Pancreas (tissue), 8 donors: ENCODE measurements around the gene HAND2. TPM values are rescaled to one million over a fixed set of nuclear protein-coding genes. Genes with fewer than 3 reads are reported as not detected.

ENCODE experiments used
- polyA plus RNA-seq, 2 donors: library from polyadenylated mRNA; stranded (reverse); fragments of 200-250 nt; gene quantifications; one replicate each; pipeline ENCODE4 v1.2.3, GENCODE V29; 2013
- total RNA-seq, 6 donors: library from RNA; stranded (reverse); fragmentation: NEBNext Ultra II Directional in 4 of 6; extraction: Animal tissue kit (Norgen Biotek cat#: 25700) in 4 of 6; gene quantifications; one replicate each; pipeline versions ENCODE4 v1.2.1 to v1.2.4, GENCODE V29; 2021 to 2023
- donor health status: healthy with polysubstance abuse.
- donor health status: DM: no; HTN: no; CAD: no; lungs with moderate emphysema.
- donor health status: DM: no; HTN: no; CAD: no.
- donor health status: Bipolar disorder and iron deficiency.
- donor health status: DM: yes; HTN: yes; CAD: no.
- donor health status: DM: no; HTN: no; CAD: no.
- donor health status: DM: no; HTN: no; CAD: no.
- donor health status: DM: yes; HTN: yes; CAD: no.

Gene HAND2
- total and polyA plus RNA-seq, 8 donors = 1.7 to 11.4 (median 3.5) TPM

Other genes with a start within 250 kb of the HAND2 start
- gene HMGB2, start 195.9 kb downstream of the HAND2 start, total RNA-seq = 10 to 100 TPM in 2 of 6 donors, 1 to 10 TPM in 4; 4.0 to 15.0 (median 9.3) TPM
- 10 to 100 TPM; 28.2 to 29.0 TPM for gene HMGB2, start 195.9 kb downstream of the HAND2 start, polyA plus RNA-seq
- gene SAP30, start 159.3 kb downstream of the HAND2 start, total RNA-seq = 1 to 10 TPM; 2.8 to 7.5 (median 4.0) TPM
- 1 to 10 TPM; 2.3 to 4.6 TPM for gene SAP30, start 159.3 kb downstream of the HAND2 start, polyA plus RNA-seq
- under 1 TPM in 4 of 6 donors, not detected in 2; 0.06 to 0.43 (median 0.35) TPM for gene SCRG1, start 131.1 kb downstream of the HAND2 start, total RNA-seq
- under 1 TPM; 0.14 to 0.38 TPM for gene SCRG1, start 131.1 kb downstream of the HAND2 start, polyA plus RNA-seq